SK-N-SH (cell line): ENCODE data around the gene SIDT1. TPM values are rescaled to one million over a fixed set of nuclear protein-coding genes. Genes with fewer than 3 reads are reported as not detected.

Experiments used
- CTCF ChIA-PET: fragments of 300-600, 350-600 bp; formaldehyde crosslinking; extraction: SDS; loops from one replicate; lab custom pipeline; 2021; lab: Yijun Ruan, JAX
- POLR2A ChIA-PET: fragments of 350-600 bp; sonication (Branson Sonifier 250); formaldehyde crosslinking; extraction: SDS; loops from one replicate; lab custom pipeline; 2020; ENCODE audit warnings: antibody characterized with exemption, inconsistent platforms; lab: Yijun Ruan, JAX
- DNase-seq: peaks from one replicate; pipeline ENCODE4 v3.0.0; 2012
- H2AFZ ChIP-seq: fragments of 200-600 bp; sonication (generic); 2 replicates; pipeline ENCODE4 v1.8.1; 2016; ENCODE audit warnings: antibody characterized with exemption, mild to moderate bottlenecking, low read depth
- H3F3A ChIP-seq: fragments of 200-600 bp; sonication (generic); replicated peaks from 2 replicates; pipeline ENCODE3; 2016; ENCODE audit warnings: antibody characterized with exemption, mild to moderate bottlenecking; ENCODE audit not compliant: insufficient read depth
- H3K27ac ChIP-seq, 2 experiments: fragments of 200-500 bp in 1 of 2; fragments of 200-600 bp in 1 of 2; sonication (Bioruptor generic) in 1 of 2; sonication (generic), shearing (Covaris generic) in 1 of 2; 2 replicates each; pipeline versions ENCODE4 v1.5.1 to v1.6.1; 2014 to 2016; ENCODE audit warnings: low read depth in 2 of 2, inconsistent platforms in 1 of 2, low read length in 1 of 2, mild to moderate bottlenecking in 1 of 2, mixed read lengths in 1 of 2
- H3K27me3 ChIP-seq: fragments of 200-600 bp; sonication (generic), shearing (Covaris generic); 2 replicates; pipeline ENCODE4 v1.6.1; 2016; ENCODE audit warnings: mixed run types; ENCODE audit not compliant: insufficient read depth
- H3K36me3 ChIP-seq, 2 experiments: fragments of 200-500 bp in 1 of 2; fragments of 200-600 bp in 1 of 2; sonication (Bioruptor generic) in 1 of 2; sonication (generic) in 1 of 2; replicated peaks in 1 of 2; 2 replicates each; pipeline versions ENCODE3 to v1.5.1; 2014 to 2016; ENCODE audit warnings: low read length in 1 of 2, mild to moderate bottlenecking in 1 of 2; ENCODE audit not compliant: insufficient read depth in 2 of 2, control insufficient read depth in 1 of 2
- H3K4me1 ChIP-seq, 2 experiments: fragments of 200-500 bp in 1 of 2; fragments of 200-600 bp in 1 of 2; sonication (Bioruptor generic) in 1 of 2; sonication (generic), shearing (Covaris generic) in 1 of 2; 2 replicates each; pipeline versions ENCODE4 v1.5.1 to v1.6.1; 2014 to 2016; ENCODE audit warnings: low read depth in 1 of 2, low read length in 1 of 2, mixed run types in 1 of 2; ENCODE audit not compliant: insufficient read depth in 2 of 2, control insufficient read depth in 1 of 2
- H3K4me2 ChIP-seq: fragments of 200-600 bp; sonication (generic), shearing (Covaris generic); 2 replicates; pipeline ENCODE4 v1.6.1; 2017; ENCODE audit warnings: mixed run types
- H3K4me3 ChIP-seq, 2 experiments: fragments of 200-500 bp in 1 of 2; fragments of 200-600 bp in 1 of 2; sonication (Bioruptor generic) in 1 of 2; sonication (generic), shearing (Covaris generic) in 1 of 2; 2 replicates each; pipeline versions ENCODE4 v1.5.1 to v1.8.1; 2014 to 2016; ENCODE audit warnings: low read depth in 2 of 2, inconsistent platforms in 1 of 2, low read length in 1 of 2, mild to moderate bottlenecking in 1 of 2, mixed read lengths in 1 of 2, moderate library complexity in 1 of 2
- H3K79me2 ChIP-seq: fragments of 200-600 bp; sonication (generic); 2 replicates; pipeline ENCODE4 v1.8.1; 2017; ENCODE audit warnings: mild to moderate bottlenecking; ENCODE audit not compliant: insufficient read depth
- H3K9ac ChIP-seq: fragments of 200-600 bp; sonication (generic); 2 replicates; pipeline ENCODE4 v1.6.1; 2017; ENCODE audit warnings: mixed run types
- H3K9me2 ChIP-seq: fragments of 200-600 bp; sonication (generic); 2 replicates; pipeline ENCODE4 v1.6.1; 2017; ENCODE audit warnings: mixed run types
- H3K9me3 ChIP-seq: fragments of 200-600 bp; sonication (generic); 2 replicates; pipeline ENCODE4 v1.6.1; 2017; ENCODE audit warnings: mixed run types, mild to moderate bottlenecking, moderate library complexity
- H4K20me1 ChIP-seq: fragments of 200-600 bp; sonication (generic); 2 replicates; pipeline ENCODE4 v1.6.1; 2017; ENCODE audit warnings: mild to moderate bottlenecking, mixed run types; ENCODE audit not compliant: insufficient read depth
- CHD2 ChIP-seq: fragments of 150-350 bp; IDR thresholded peaks from 2 replicates; pipeline ENCODE4 v1.6.1; 2018; ENCODE audit warnings: low read length; ENCODE audit not compliant: partially characterized antibody
- FOXJ3 ChIP-seq: sonication (generic); formaldehyde crosslinking; IDR thresholded peaks from 2 replicates; pipeline ENCODE4 v1.5.1; 2020; ENCODE audit warnings: mild to moderate bottlenecking, missing genetic modification reagents
- GABPA ChIP-seq: IDR thresholded peaks from 2 replicates; pipeline ENCODE4 v1.4.0; 2012; ENCODE audit warnings: low read depth, mild to moderate bottlenecking
- GATA2 ChIP-seq: sonication (generic); formaldehyde crosslinking; IDR thresholded peaks from 2 replicates; pipeline ENCODE4 v1.5.0; 2020; ENCODE audit warnings: mild to moderate bottlenecking, missing genetic modification reagents
- NRF1 ChIP-seq: IDR thresholded peaks from 2 replicates; pipeline ENCODE4 v1.6.1; 2012; ENCODE audit warnings: low read depth, mild to moderate bottlenecking, low read length
- RAD21 ChIP-seq: IDR thresholded peaks from 2 replicates; pipeline ENCODE4 v1.6.1; 2012; ENCODE audit warnings: mild to moderate bottlenecking, low read length
- RCOR1 ChIP-seq: fragments of 150-350 bp; IDR thresholded peaks from 2 replicates; pipeline ENCODE4 v1.6.1; 2017; ENCODE audit warnings: antibody characterized with exemption, low read length
- RFX5 ChIP-seq: IDR thresholded peaks from 2 replicates; pipeline ENCODE4 v1.6.1; 2012; ENCODE audit warnings: mild to moderate bottlenecking, improper control_type of control experiment, low read length
- TAF1 ChIP-seq: IDR thresholded peaks from 2 replicates; pipeline ENCODE4 v1.6.1; 2012; ENCODE audit warnings: low read depth, mild to moderate bottlenecking, low read length, moderate library complexity, borderline replicate concordance
- WGBS: methylation state at CpG from one replicate; pipeline ENCODE4 v1.1.6; 2017; ENCODE audit warnings: low lambda C conversion rate; 5-methylcytosine and 5-hydroxymethylcytosine counted together
- polyA plus RNA-seq, 3 experiments: library from polyadenylated mRNA; depleted of rRNA; stranded (reverse); fragments of >200 nt; gene quantifications; 2 replicates each; pipeline ENCODE4 v1.2.3, GENCODE V29; 2012
- TF ChIP-seq, protein P1 (sequence below): fragments of 200-600 bp; sonication (generic); IDR thresholded peaks from 2 replicates; pipeline ENCODE4 v1.6.1; 2017; ENCODE audit warnings: antibody characterized with exemption, mild to moderate bottlenecking, moderate library complexity
- TF ChIP-seq, protein P2 (sequence below): fragments of 150-350 bp; IDR thresholded peaks from 2 replicates; pipeline ENCODE4 v1.6.1; 2017; ENCODE audit warnings: antibody characterized with exemption, low read length, low read depth, borderline replicate concordance
- TF ChIP-seq, protein P3 (sequence below): IDR thresholded peaks from 2 replicates; pipeline ENCODE4 v1.4.0; 2012; ENCODE audit warnings: low read depth, borderline replicate concordance
- TF ChIP-seq, protein P4 (sequence below): IDR thresholded peaks from 2 replicates; pipeline ENCODE4 v1.4.0; 2012; ENCODE audit warnings: low read depth
- TF ChIP-seq, protein P5 (sequence below): fragments of 150-350 bp; IDR thresholded peaks from 2 replicates; pipeline ENCODE4 v1.6.1; 2016; ENCODE audit warnings: mild to moderate bottlenecking, low read depth, low read length

Gene SIDT1
- polyA plus RNA-seq, 1 of the 3 experiments (the other 2 are of a cell fraction), result 0.02 TPM

DNA sequence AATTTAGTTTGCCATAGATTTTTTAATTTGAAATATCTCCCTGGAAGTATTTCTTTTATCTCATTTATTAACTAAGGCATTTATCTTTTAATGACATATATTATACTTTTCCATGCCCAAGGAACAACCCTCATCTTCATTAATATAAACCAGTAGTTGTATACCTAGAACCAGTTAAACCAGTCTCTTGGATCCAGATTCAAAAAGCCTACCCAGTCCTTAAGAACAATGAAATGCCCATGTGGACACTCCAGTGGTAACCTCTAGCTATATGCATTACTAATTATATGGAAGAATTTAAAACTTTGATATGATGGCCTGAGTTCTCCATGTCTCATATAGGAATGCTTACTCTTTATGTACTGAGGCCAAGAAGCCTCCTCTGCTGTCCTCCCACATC, 4.8 kb downstream of the SIDT1 start:
- ChIA-PET CTCF (interaction anchor here (1.0 to 2.0 kb wide), 6 partner anchors 10 to 502 kb away, joined by 3 to 6 read pairs (median 4); no protein-coding TSS in a partner anchor), POLR2A (no interaction called here)
- Histone ChIP-seq H3F3A (peaks cover 6% of the 10 kb centered on the region), H3K9me3 (no peaks in the 10 kb centered on the region), H3K36me3 (no peaks in the 10 kb centered on the region), H3K9ac (no peak overlapping the region), H3K27me3 (peaks cover 21% of the 10 kb centered on the region), H3K9me2 (no peaks in the 10 kb centered on the region), H3K27ac (no peak overlapping the region), H3K79me2 (no peaks in the 10 kb centered on the region), H4K20me1 (no peaks in the 10 kb centered on the region), H3K4me3 (no peak overlapping the region), H3K4me1 (peaks cover 0 to 11% of the 10 kb centered on the region in 2 experiments; a peak in 2 of 4 replicates), H2AFZ (no peak overlapping the region), H3K4me2 (no peak overlapping the region)
- no peak for DNase-seq
- TF ChIP-seq NRF1 (no peak), RFX5 (no peak)
- TF ChIP-seq, protein P1, sequence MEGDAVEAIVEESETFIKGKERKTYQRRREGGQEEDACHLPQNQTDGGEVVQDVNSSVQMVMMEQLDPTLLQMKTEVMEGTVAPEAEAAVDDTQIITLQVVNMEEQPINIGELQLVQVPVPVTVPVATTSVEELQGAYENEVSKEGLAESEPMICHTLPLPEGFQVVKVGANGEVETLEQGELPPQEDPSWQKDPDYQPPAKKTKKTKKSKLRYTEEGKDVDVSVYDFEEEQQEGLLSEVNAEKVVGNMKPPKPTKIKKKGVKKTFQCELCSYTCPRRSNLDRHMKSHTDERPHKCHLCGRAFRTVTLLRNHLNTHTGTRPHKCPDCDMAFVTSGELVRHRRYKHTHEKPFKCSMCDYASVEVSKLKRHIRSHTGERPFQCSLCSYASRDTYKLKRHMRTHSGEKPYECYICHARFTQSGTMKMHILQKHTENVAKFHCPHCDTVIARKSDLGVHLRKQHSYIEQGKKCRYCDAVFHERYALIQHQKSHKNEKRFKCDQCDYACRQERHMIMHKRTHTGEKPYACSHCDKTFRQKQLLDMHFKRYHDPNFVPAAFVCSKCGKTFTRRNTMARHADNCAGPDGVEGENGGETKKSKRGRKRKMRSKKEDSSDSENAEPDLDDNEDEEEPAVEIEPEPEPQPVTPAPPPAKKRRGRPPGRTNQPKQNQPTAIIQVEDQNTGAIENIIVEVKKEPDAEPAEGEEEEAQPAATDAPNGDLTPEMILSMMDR, result no peak
- TF ChIP-seq, protein P2, sequence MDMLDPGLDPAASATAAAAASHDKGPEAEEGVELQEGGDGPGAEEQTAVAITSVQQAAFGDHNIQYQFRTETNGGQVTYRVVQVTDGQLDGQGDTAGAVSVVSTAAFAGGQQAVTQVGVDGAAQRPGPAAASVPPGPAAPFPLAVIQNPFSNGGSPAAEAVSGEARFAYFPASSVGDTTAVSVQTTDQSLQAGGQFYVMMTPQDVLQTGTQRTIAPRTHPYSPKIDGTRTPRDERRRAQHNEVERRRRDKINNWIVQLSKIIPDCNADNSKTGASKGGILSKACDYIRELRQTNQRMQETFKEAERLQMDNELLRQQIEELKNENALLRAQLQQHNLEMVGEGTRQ, result no peak
- TF ChIP-seq, protein P3, sequence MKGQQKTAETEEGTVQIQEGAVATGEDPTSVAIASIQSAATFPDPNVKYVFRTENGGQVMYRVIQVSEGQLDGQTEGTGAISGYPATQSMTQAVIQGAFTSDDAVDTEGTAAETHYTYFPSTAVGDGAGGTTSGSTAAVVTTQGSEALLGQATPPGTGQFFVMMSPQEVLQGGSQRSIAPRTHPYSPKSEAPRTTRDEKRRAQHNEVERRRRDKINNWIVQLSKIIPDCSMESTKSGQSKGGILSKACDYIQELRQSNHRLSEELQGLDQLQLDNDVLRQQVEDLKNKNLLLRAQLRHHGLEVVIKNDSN, result no peak

DNA sequence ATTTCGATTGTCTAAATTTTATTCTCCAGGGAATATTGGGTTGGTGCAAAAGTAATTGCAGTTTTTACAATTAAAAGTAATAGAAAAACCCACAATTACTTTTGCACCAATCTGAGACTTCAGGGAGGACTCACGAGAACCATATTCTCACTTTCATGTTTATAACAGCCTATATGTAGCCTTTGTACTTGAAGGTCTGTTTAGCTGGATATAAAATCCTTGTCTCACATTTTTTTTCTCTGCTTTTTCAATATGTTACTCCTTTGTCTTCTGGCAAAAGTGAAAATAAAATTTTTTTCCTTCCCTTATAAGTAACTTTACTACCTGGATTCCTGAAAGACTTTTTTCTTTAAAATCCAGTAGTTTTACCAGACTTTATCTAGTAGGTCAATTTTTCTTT, 9.2 kb downstream of the SIDT1 start:
- no peaks in the 10 kb centered on the region for H3K27me3 ChIP-seq
- H3K27ac ChIP-seq, result no peak overlapping the region
- no peak overlapping the region for H3K4me2 ChIP-seq
- H4K20me1 ChIP-seq, result no peaks in the 10 kb centered on the region
- POLR2A ChIA-PET, result no interaction called here
- no peaks in the 10 kb centered on the region for H3K9me2 ChIP-seq
- H3K4me3 ChIP-seq, result no peak overlapping the region
- H3K9ac ChIP-seq, result no peak overlapping the region
- no peak overlapping the region for H2AFZ ChIP-seq
- H3F3A ChIP-seq, result peaks cover 1% of the 10 kb centered on the region
- H3K79me2 ChIP-seq, result no peaks in the 10 kb centered on the region
- H3K36me3 ChIP-seq, result no peaks in the 10 kb centered on the region
- no peaks in the 10 kb centered on the region for H3K4me1 ChIP-seq
- TF ChIP-seq GATA2 (CRISPR knock-in tag) (no peak), RAD21 (no peak), GABPA (no peak), TAF1 (no peak), CHD2 (no peak), FOXJ3 (CRISPR knock-in tag) (no peak), RFX5 (no peak), RCOR1 (no peak)
- TF ChIP-seq, protein P4, sequence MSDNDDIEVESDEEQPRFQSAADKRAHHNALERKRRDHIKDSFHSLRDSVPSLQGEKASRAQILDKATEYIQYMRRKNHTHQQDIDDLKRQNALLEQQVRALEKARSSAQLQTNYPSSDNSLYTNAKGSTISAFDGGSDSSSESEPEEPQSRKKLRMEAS, result no peak
- TF ChIP-seq, protein P5, sequence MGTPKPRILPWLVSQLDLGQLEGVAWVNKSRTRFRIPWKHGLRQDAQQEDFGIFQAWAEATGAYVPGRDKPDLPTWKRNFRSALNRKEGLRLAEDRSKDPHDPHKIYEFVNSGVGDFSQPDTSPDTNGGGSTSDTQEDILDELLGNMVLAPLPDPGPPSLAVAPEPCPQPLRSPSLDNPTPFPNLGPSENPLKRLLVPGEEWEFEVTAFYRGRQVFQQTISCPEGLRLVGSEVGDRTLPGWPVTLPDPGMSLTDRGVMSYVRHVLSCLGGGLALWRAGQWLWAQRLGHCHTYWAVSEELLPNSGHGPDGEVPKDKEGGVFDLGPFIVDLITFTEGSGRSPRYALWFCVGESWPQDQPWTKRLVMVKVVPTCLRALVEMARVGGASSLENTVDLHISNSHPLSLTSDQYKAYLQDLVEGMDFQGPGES, result no peak
- no peaks in the 10 kb centered on the region for H3K9me3 ChIP-seq
- 9% methylated on average over 2 of the region's 2 CpGs for WGBS
- no peak for DNase-seq
- CTCF ChIA-PET, result interaction anchor here (1.4 kb wide), 1 partner anchor 15 kb away, joined by 3 read pairs; no protein-coding TSS in a partner anchor
